ENCODE results near the gene PIF1.
"Not testable (repeated sequence)": the region's sequence is repeated elsewhere in the genome, so short reads cannot be mapped to it uniquely, and the experiment has no call there.

The PIF1 gene

DNA sequence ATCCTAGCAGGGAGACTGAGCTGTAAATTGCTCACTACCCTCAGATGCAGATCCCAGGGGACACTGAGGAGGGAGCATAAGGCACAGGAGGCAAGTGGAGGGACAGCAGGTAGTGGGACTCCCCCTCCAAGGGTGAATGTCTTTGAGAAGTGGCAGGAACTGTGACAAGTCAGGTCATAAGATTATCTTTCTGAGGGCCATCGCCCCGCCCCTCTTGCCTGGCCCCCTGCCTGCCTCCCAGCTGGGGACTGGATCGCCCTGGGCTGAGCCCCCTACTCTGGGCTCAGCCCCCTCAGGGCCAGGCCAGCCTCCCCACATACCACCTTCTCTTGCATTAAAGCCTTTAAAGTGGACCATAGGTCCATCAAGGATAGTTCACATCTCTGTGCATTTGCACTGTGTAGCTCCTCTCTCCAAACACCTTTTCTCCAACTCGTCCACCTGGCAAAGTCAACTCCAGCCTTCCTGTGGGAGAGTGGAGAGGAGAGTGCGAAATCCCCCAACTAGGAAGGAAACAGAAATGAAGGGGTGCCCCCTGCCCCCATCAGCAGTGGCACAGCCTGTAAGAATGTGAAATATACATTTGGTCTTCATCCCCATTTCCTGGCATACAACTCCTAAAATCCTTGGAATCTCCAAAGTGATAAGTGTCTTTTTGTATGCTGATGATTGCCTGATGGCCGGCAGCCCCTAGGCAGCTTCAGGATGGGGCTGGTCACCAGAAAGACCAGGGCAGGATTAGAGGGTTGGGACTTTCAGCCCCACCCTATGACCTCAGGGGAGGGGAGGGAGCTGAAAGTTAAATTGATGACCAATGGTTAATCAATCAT is 14.7 kb downstream of the PIF1 start:
- DNase-seq (ENCODE audit: low read depth): no peak

DNA sequence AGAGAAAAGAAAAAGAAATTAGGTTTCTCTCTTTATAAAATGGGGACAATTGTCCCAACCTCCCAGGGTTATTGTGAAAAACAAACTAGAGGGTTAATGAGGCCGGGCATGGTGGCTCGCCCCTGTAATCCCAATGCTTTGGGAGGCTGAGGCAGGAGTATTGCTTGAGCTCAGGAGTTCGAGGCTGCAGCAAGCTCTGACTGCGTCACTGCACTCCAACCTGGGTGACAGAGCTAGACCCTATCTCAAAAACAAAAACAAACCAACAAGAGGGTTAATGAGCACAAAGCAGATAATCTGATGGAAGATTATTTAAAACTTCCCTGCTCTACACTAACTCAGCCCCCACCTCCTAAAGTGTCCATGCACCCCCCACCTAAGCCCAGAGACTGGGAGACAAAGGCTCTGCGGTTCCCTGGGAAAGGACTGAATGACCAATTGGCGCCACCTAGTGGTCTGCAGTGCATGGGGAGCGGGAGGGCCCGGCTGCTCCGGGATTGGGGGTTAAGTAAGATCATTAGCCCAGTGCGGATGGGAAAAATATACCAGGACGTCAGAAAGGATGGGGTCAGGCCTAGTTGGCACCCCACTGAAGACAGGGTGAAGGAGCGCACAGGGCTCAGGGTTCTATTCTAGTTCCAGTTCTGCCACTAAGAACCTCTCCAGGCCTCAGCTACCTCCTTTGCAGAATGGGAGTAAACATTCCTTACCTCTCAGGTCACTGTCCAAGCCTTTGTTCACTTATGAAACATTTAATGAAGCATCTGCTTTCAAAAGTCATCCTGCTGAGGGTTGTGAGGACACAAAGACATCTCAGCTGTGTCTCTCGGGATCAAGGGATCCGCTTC is 15.6 kb downstream of the PIF1 start:
- peak; percentile 57 for DNase-seq (ENCODE audit: low read depth)

DNA sequence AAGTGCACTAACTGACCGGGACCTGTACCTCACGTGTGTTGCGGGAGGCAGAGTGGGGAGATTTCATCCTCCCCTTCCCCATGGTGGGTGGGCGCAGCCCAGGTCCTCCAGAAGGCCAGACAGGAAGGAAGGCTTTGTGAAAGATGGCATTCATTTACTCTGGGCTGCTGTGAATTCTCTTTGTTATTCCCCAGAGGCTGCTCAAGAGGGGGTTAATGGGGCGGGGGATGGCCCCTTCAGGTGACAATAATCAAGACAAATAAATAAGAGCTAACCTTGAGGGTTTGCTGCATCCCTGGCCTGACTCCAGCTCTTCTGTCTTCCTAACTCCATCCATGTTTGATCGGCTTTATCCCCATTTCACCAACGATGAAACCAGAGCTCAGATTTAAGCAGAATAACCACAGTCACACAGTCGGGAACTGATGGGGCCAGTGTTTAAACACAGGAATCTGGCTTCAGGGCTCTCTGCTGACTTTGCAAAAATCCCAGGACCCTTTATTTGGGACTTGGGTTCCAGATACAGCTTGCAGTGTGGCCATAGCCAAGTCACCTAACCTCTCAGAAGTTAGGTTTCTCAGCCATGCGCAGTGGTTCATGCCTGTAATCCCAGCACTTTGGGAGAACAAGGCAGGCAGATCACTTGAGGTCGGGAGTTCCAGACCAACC is 16.5 kb downstream of the PIF1 start:
- no peak for DNase-seq (ENCODE audit: low read depth)

DNA sequence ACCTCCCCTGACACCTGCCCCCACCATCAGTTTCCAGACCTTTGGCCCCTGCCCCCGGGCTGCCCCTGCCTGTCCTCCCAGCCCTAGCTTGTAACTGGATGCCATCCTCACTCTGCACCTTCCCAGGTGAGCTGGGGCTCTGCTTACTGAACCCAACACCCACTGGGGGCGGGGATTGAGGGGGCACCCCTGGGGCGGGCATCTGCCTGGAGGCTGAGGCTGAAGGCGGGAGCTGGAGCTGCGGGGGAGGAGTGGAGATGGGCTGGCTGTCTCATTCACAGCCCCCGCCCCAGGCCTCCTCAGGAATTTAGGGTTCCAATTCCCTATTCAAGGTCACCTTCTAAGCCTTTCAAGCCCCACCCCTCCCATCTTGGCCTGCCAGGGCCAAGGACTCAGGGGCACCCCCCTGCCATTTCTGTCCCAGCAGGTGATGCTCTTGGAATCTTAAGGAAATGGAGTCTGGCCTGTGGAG is 17.7 kb downstream of the PIF1 start:
- no peak for DNase-seq (ENCODE audit: low read depth)

DNA sequence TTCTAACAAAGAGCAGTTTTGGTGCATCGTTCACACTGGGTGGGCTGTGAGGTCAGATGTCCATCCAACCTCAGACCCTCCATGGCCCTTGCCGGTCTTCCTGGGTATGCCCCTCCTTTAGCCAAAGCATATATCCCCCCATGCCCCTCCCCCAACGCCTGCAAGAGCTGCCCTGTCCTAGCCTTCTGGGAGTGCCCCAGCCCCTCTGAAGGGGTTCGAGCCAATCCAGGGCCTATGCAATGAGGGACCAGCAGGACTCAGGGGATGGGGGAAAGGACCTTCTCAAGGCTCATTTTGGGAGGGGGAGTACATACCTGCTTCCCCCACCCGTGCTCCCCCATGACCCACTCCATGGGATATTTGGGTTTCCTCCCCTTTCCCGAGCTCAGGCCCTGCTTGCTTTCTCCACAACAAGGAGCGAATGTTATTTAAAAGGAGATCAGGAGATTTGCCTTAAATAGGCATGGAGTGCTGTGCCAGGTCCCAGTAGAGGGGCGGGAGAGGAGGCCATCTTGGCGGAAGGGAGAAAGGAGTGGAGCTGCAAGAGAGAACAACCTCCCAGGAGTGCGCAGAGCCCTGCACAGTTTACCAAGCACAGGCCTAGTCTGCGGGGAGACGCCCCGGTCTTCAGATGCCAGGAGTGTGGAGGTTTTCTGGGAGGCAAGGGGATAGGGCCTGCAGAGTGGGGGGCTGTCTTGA is 18.2 kb downstream of the PIF1 start:
- no peak for DNase-seq (ENCODE audit: low read depth)

DNA sequence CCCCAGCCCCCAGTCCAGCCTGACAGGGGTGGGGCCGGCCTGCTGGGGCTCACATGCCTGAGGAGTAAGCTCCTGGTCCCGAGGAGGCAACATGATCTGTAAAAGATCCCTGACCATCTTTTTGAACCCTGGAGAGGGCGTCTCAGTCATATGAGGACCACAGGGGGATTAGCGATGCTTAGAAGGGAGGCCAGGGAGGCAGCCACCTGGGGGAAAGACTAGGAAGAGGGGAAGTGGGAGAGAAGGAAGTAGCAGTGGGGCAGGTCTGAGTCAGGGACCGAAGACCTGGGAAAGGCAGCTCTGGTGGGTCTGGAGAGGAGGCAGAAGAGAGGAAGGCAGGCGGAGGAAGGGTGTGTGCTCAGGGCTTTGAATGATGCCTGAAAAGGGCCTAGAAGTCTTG is 18.9 kb downstream of the PIF1 start:
- DNase-seq (ENCODE audit: low read depth): no peak

DNA sequence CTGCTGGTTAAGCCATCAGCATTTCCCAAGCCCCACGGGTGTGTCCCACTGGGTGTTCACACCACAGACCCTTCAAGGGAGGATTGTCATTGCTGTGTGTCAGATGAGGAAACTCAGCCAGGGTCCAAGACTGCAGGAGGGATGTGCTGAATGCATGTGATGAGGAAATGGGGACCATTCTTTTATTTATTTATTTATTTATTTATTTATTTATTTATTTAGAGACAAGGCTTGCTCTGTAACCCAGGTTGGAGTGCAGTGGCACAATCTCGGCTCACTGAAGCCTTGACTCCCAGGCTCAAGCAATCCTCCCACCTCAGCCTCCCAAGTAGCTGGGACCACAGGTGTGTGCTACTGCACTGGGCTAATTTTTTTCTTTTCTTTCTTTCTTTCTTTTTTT is 20.8 kb downstream of the PIF1 start:
- DNase-seq (ENCODE audit: low read depth): no peak

DNA sequence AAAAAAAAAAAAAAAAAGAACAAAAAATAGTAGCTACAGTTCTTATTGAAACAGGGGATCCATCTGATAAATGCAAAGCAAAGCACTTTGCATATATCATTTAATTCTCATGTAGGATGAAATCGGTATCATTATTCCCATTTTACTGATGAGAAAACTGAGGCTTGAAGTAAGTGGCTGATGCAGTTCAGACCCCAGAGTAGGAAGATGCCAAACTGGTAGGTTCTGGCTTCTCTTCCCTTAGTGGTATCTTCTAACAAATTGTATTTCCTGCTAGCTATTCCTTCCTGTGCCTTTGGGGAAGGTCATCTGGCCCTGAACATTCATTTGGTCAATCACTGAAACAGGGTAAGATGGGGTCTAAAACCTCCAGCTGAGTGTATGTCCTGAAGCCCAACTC is 21.9 kb downstream of the PIF1 start:
- DNase-seq (ENCODE audit: low read depth): no peak

DNA sequence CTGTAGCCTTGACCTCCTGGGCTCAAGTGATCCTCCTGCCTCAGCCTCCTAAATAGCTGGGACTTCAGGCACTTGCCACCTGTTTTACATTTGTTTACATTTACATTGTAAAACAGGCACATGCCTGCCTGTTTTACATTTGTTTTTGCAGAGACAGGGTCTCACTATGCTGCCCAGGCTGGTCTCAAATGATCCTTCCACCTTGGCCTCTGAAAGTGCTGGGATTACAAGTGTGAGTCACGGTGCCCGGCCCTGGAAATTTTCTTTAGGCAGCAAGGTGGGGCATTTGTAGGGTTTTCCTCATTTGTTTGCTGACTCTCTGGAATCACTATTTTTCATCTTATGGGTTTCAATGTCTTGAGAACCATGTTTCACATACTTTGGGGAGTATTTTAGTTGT is 25.0 kb downstream of the PIF1 start:
- no peak for DNase-seq (ENCODE audit: low read depth)

DNA sequence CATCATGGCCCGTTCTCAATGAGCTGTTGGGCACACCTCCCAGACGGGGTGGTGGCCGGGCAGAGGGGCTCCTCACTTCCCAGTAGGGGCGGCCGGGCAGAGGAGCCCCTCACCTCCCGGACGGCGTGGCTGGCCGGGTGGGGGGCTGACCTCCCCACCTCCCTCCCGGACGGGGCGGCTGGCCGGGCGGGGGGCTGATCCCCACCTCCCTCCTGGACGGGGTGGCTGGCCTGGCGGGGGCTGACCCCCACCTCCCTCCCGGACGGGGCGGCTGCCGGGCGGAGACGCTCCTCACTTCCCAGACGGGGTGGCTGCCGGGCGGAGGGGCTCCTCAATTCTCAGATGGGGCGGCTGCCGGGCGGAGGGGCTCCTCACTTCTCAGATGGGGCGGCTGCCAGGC is 26.5 kb downstream of the PIF1 start:
- DNase-seq (ENCODE audit: low read depth): not testable (repeated sequence)

DNA sequence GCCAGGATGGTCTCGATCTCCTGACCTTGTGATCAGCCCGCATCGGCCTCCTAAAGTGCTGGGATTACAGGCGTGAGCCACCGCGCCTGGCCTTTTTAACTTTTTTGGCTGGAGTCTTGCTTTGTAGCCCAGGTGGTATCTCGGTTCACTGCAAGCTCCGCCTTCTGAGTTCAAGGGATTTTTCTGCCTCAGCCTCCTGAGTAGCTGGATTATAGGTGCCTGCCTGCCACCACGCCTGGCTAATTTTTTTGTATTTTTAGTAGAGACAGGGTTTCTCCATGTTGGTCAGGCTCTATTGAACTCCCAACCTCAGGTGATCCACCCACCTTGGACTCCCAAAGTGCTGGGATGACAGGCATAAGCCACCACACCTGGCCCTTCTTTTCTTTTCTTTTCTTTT is 29.5 kb downstream of the PIF1 start:
- not testable (repeated sequence) for DNase-seq (ENCODE audit: low read depth)

DNA sequence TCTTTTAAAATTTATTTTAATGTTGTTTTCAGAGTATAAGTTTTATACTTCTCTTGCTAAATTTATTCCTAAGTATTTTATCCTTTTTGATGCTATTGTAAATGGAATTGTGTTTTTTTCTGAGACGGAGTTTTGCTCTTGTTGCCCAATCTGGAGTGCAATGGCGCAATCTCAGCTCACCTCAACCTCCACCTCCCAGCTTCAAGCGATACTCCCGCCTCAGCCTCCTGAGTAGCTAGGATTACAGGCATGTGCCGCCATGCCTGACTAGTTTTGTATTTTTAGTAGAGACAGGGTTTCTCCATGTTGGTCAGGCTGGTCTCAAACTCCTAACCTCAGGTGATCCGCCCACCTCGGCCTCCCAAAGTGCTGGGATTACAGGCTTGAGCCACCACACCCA is 30.1 kb downstream of the PIF1 start:
- not testable (repeated sequence) for DNase-seq (ENCODE audit: low read depth)

DNA sequence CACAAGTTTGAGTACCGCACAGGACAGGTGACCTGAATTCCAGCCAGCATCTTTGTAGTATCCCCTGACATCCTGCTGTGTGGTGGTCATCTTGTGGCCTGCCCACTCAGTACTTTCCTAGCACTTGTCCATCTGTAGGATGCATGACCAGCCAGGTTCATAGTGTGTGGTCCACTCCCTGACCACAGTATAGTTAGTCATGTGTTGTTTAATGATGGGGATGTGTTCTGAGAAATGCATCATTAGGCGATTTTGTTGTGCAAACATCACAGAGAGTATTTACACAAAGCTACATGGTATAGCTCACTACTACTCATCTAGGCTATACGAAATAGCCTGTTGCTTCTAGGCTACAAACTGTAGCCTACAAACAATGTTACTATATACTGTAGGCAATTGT is 33.2 kb downstream of the PIF1 start:
- DNase-seq (ENCODE audit: low read depth): no peak

DNA sequence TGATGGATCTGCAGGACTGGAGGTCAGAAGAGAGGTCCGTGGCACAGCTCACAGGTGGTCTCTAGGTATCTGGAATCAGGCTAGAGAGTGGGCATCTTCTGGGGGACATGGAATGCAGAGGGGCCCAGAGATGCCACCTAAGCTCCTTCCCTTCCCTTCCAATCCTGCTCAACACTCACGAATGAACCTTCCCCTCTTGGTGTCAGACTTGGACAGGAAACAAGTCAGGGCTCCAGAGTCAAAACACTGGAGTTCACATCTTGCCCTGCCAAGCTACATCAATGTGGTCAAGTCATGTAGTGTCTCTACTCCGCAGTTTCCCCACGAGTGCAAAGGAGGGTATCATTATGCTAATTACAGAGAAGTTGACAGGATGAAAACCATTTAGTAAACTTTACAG is 34.0 kb downstream of the PIF1 start:
- no peak for DNase-seq (ENCODE audit: low read depth)

DNA sequence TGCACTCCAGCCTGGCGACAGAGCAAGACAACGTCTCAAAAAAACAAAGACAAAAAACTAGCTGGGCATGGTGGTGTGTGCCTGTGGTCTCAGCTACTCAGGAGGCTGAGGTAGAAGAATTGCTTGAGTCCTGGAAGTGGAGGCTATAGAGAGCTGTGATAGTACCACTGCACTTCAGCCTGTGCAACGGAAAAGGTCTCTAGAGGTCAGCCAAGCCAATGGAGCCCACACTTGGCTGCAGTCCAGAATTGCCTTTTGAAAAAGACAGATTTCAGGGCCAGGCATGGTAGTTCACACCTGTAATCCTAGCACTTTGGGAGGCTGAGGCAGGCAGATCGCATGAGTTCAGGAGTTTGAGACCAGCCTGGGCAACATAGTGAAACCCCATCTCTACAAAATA is 41.7 kb downstream of the PIF1 start:
- no peak for DNase-seq (ENCODE audit: low read depth)

DNA sequence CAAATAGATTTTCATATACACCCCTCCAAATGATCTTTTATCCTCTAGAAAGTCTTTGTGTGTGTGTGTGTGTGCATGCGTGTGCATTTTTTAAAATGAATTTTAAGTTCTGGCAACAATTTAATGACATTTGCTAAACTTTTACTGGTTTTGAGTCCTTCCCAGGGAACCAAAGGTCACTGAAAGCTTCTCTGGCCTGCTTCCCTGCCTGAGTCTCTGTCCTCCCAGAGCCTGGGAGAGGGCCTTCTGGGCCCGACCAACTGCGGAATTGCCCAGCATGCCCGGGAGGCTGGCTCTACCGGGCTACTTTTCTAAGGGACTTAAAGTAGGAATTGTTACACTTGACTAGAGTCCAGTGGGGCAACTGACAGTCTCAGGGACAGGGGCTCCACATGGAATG is 42.7 kb downstream of the PIF1 start:
- no peak for DNase-seq (ENCODE audit: low read depth)

DNA sequence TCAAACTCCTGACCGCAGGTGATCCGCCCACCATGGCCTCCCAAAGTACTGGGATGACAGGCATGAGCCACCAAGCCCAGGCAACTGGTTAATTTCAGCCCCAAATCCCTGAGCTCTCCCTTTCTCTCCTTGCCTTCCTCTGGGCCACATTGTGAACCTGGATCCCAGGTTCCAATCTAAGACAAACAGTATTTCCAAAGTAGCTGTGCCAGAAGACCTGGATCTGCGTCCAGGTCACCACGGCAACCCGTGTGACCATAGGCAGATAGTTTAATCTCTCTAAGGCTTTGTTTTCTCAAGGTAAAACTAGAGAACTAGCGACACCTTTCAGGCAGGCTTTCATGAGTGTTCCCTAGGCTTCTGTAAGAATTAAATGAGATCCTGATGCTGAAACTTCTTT is 44.1 kb downstream of the PIF1 start:
- DNase-seq (ENCODE audit: low read depth): no peak

DNA sequence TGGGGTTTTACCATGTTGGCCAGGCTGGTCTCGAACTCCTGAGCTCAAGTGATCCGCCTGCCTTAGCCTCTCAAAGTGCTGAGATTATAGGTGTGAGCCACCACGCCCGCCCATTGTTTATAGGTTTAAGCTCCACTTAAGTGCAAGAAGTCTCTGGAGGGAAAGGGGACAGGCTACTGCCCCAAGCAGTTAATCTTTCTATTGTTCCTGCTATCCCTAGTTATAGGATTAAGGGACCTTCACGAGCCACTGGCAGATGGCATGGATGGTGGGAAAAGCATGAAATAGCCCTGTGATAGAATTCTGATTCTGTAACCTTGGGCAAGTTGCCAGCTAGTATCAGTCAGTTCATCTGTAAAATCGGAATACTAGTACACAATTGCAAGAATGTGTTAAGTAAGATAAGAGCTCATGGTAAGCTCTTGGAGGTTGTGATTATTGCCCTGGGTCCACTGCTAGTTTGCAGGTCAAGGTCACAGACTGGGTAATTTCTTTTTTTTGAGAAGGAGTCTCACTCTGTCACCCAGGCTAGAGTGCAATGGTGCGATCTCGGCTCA is 44.8 kb downstream of the PIF1 start:
- DNase-seq (ENCODE audit: low read depth): no peak

DNA sequence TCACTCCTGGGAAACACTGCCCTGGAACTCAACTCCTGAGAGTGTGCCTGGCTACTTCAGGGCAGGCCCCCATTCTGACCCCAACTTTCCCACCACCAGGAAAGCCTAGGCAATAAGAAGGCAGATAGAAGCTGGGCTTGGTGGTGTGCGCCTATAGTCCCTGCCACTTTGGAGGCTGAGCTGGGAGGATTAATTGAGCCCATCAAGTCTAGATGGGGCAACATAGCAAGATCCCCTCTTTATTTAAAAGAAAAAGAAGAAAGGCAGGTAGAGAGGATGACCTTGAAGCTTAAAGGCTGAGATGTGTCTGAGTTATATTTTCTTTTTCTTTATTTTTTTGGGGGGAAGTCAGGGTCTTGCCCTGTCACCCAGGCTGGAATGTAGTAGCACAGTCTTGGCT is 45.8 kb downstream of the PIF1 start:
- no peak for DNase-seq (ENCODE audit: low read depth)

DNA sequence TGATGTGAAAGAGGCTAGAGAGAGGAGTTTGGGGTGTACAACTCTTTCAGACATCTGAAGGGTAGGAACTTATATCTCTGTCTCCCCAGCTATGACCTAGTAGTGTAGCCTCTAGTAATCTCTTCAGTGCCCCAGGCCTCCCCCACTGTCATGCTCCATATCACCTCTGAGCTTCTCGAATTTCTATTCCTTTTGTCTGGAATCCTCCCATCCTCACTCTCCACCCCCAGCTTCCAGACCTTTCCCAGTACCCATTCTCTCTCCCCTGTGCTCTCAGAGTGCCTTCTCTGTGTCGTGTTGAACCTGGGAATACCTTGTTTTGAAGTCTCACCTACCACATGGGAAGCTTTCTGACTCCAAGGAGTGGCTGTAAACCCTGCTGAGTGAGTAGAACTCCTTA is 46.4 kb downstream of the PIF1 start:
- DNase-seq (ENCODE audit: low read depth): no peak

DNA sequence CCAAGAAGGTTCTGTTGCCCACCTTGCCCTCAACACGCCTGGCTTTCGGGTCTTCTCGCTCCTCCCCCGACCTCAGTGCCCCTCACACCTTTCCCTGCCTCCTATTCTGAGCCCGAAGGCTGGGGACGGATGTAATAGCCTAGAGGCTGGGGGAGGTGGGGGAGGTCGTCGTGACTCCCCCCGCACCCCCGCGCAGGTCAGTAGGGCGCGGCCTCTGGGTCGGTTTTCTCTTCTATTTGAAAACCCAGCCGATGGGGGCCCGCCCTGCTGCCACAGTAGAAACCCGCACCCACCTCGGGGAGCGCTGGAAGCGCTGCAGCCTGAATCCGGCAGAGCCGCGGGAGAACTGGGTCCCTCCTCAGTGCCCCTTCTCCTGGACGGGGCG is 49.1 kb downstream of the PIF1 start:
- no peak for DNase-seq (ENCODE audit: low read depth)

Data from activated T-cell treated with anti-CD3 and anti-CD28 coated beads for 24 hours (primary cell).